HG03565 (cell line): Measurements from ENCODE around the gene HEATR5B.
"Not testable (repeated sequence)": the region's sequence is repeated elsewhere in the genome, so short reads cannot be mapped to it uniquely, and the experiment has no call there.

ENCODE experiments used
- ATAC-seq: cut with Tn5 transposase; IDR thresholded peaks from one replicate; pipeline ENCODE4 v1.9.1; 2021; ENCODE audit warnings: mild to moderate bottlenecking, moderate library complexity; ENCODE audit not compliant: unreplicated experiment

HEATR5B gene

DNA sequence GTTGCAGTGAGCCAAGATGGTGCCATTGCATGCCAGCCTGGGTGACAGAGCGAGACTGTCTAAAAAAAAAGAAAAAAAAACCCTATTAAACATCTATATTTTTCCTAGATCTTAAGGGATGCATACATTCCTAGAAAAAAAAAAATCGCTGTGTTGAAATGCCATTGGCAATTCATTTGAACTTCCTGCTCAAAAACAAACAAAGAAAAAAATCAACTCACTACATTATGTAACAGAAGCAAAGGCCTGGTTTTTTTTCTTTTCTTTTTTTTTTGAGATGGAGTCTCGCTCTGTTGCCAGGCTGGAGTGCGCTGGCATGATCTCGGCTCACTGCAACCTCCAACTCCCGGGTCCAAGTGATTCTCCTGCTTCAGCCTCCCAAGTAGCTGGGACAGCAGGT lies 96.2 kb downstream of the HEATR5B start:
- ATAC-seq = no peak

DNA sequence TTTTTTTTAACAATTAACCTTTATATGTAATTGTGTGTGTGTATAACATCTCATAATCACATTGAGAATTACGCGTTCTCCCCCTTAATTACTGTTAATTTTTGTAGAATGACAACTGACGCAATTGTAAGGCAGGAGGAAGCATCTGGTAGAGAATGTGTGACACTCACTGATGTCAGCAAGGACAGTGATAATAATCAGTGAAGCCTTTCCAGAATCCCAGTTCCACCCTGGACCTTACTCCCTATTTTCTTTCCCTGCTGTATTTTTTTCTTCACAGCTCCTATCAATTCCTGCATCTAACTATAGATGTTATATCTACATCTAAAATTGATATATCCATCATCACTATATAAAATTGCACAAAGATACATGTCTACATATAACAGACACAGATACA lies 101.7 kb downstream of the HEATR5B start:
- no peak for ATAC-seq

DNA sequence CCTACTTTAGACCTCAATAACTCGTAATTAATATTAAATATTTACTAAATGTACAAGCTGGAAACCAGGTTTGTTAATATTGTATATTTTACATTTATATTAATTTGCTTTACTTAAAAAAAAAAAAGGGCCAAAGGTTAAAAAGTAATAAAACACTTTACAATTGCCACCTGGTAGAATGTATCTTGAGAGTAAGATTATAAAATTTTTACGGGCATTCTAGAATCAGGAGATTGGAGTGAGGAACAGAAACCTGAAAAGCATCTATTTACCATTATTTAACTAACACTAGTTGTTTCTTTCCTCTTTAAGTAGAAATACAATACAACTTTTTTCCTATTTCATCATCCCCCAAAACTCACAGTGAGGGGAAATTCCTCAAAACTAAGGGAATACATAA lies 102.3 kb downstream of the HEATR5B start:
- no peak for ATAC-seq

DNA sequence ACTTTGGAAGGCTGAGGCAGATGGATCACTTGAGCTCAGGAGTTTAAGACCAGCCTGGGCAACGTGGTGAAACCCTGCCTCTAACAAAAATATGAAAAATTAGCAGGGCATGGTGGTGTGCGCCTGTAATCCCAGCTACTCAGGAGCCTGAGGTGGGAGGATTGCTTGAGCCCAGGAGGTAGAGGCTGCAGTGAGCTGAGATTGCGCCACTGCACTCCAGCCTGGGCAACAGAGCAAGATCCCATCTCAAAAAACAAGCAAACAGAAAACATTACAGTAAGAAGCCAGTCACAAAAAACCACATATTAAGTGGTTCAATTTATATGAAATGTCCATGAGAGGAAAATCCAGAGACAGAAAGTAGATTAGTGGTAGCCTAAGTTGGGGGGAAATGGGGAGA lies 105.2 kb downstream of the HEATR5B start:
- not testable (repeated sequence) for ATAC-seq

DNA sequence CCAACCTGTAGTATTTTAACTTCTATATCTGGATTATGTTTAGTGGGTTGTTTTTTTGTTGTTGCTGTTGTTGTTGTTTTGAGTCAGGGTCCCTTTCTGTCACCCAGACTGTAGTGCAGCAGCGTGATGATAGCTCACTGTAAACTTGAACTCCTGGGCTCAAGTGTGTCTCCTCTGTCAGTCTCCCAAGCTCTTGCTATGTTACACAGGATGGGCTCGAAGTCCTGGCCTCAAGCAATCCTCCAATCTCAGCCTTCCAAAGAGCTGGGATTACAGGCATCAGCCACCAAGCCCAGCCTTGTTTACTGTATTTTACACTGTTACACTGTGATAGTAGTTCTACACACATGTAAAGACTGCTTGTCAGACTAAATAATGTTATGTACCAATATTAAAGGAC lies 108.1 kb downstream of the HEATR5B start:
- no peak for ATAC-seq

DNA sequence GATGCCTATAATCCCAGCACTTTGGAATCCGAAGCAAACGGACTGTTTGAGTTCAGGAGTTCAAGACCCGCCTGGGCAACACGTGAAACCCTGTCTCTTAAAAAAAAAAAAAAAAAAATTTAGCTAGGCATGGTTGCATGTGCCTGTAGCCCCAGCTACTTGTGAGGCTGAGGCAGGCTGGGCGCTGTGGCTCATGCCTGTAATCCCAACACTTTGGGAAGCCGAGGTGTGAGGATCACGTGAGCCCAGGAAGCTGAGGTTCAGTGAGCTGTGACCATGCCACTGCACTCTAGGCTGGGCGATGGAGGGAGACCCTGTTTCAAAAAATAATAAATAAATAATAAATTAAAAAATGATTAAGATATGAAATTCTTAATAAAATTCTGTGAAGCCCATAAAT lies 108.9 kb downstream of the HEATR5B start:
- ATAC-seq = no peak

DNA sequence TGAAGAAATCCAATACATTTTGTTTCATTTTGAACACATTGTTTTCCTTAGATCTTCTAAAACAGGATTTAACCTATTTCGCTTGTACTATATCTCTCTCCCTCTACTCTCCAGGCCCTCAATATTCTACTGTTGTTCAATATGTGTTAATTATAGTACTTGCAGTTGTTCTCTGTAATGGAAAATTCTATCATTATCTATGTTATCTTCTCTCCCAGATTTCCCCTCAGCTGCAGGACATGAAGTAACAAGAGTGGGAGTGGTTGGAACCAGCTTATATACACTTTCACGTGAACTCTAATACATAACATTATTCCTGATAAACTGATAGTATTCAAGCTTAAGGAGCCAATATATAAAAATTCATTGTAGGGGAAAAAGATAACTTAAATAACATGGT lies 110.9 kb downstream of the HEATR5B start:
- ATAC-seq = no peak

DNA sequence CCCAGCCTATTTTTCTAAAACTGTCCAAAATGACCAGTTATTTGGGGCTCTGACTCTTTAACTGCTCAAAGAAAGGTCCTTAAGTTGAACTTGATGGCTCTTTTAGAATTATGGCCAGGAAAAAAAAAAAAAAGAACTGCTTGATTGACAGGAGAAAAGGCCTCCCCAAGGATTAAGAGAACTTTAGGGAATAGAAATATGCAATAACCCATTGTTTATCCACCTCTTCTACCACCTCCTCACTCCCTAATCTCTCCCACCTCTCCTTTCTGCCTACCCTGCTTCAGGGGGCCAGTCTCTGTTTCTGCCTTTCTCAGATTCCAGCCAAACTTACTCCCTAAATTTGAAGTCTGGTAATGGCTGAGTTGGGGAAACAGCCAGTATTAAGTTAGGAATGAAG lies 112.2 kb downstream of the HEATR5B start:
- ATAC-seq = no peak

DNA sequence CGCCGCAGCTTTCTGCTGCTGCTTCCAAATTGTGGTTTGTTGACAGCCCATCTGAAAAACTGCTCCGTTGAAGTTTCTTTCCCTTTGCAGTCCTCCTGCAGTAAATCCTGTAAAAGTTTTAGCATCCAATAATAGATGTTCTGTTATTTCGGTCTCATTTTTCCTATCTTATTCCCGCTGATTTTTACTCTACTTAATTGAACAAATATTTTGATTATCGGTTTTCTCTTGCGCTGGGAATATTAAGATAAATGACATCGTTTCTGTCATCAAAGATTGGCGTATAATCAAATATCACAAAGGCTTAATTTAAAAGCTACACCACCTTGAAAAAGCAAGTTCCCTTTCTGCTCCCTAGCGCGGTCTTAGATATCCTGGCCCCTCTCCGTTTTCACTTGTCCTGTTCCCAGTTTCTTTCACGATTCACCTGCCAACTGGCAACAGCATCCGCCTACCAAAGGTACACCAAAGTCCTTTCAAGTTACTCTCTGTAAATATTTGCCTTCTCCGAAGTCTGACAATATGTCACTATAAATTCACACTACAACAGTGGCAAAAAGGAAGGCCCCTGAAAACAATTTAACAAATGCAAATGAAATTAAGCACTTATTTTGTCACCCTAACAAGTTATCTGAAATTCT lies 116.8 kb downstream of the HEATR5B start:
- no peak for ATAC-seq

DNA sequence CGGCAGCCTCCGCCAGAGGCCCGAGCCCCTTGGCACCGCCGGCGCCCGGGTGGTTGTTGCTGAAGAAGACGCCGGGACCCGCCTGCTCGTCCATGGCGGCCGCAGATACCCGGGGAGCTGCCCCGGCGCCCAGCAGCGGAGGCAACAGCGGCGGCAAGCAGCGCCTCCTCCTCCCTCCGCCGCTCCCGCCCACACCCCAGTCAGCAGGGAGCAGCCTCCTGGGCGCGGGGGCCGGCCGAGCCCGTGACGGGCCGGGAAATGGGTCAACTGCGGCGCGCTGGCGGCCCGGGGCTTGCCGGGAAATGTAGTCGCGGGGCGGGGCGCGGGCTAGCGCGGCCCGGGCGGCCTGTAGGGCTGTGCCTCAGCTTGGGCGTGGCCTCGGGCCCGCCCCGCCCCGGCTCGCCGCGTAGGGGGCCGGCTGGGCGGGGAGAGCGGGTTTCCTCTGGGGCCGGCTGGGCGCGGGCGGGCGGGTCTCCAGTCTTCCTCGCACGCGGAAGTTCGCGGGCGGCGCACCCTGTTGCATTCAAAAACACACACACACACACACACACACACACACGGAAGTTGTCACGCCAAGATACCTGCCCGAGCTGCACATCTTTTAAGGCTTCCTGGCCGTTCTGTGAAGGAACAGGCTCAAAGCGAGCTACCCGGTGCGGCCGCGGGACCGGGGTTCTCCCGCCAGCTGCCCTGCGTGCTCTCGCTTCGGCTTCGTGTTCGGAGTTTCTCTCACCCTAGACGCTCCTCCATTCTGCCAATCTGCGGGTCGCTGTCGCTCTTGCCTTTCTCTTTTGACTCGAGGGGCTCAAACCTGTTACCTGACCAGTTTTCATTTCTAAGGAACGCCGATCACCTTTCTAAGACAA lies 117.6 kb downstream of the HEATR5B start, which contains the start of gene STRN:
STRN (minus strand) TSS at position 167 of the 866 bp plus-strand sequence; CDS start at position 94, 73 bp downstream.
- ATAC-seq = peak; percentile 93

DNA sequence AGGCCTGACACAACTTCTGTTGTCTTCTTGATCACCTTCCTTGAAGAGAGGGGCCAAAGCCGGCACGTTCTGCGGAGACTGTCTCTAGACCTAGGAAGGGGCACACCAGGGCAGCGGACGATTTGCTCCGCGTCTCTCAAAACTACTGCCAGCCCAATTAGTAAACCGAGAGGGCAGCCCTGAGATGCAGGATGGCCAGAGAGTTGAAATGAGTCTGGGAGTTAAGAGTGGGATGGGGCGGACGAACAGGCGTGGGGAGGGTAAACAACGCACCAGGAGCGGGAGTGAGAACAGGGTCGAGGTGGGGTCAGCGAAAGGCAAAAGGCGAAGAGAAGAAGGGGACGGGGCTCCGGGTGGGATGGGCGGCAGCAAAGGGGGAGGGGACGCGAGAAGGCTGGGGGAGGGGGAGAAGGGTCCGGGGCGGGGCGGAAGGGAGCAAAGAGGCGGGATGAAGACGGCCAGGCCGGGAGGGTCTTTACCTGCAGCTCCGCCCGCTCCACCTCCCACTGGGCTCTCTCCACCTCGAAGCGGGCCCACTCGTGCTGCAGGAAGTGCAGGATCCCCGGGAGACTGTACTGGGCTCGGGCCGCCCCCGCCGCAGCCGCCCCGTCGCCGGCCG lies 118.3 kb downstream of the HEATR5B start:
- peak; percentile 22 for ATAC-seq

DNA sequence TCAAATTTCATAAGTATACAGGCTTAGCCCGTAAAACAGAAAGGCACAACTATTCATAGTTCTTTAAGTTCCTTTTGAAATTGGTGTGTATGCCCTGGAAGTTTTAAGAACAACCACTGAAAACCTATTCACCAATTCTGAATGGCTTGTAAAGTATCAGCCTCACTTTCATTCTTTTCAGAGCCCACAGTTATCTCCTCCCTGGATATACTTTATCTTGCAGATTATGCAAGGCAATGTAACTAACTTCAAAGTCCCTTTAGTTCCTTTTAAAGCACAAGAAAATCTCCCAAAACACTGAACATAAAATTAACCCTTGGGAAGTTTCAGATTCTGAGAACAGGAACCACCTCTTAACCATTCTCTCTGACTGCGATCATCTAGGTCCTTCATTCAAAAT lies 119.0 kb downstream of the HEATR5B start:
- no peak for ATAC-seq

DNA sequence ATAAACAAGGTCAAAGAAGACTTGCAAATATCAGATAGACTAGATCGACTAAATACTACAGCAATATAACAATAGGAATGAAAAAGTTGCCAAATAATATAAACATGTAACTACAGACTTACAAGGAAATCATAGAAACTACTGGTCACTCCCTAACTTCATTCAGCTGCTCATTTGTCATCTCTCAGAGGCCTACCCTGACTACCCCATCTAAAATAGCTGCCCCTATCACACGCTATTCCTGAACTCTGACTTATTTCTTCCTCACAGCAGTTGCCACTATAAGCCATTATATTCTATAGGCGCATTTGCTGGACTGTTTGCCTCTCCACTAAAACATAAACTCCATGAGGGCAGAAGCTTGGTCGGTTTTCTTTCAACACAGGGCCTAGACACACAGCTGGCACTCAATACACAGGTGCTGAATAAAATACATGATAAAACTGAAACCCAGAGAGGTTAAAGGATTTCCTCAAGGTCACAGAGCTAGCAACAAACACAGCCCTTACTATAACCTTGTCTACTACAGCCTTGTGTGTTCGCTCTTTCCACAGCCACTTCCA lies 119.6 kb downstream of the HEATR5B start:
- ATAC-seq = no peak

DNA sequence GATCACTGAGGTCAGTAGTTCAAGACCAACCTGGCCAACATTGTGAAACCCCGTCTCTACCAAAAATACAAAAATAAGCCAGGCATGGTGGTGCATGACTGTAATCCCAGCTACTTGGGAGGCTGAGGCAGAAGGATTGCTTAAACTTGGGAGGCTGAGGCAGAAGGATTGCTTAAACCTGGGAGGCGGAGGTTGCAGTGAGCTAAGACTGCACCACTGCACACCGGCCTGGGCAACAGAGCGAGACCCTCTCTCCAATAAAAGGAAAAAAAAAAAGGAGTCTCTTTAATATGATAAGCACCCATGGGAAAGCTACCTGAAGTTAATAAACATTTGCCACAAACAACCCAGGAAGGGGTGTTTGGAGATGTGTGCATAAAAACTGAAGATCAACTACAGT lies 120.4 kb downstream of the HEATR5B start:
- ATAC-seq = no peak

DNA sequence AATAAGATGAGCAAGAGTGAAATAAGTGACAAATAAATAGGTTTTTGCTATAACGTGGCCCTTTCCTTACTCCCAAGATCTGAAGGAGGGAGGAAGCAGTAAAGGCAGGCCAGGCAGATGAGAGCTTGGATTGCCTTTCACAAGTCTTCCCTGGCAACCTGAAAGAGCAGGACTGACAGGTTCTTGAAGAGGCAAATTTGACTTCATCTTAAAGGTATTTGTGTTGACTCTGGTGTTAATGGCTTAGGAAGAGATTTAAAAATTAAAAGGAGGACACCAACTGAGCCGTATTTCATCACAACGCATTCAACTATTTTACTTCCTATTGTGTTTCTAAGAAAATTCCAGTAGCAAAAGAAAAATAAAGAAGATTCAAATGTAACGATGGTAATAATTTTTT lies 121.1 kb downstream of the HEATR5B start:
- no peak for ATAC-seq

DNA sequence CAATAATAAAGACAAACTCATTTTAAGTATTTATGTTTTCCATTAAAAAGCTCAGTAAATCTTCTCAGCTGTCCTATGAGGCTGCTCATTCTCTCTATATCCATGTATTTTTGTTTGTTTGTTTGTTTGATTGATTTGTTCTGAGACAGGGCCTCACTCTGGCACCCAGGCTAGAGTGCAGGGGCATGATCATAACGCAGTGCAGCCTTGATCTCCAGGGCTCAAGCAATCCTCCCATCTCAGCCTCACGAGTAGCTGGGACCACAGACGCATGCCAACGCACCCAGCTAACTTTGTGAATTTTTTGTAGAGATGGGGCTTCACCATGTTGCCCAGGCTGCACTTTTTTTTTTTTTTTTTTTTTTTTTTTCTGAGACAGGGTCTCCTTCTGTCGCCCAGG lies 123.4 kb downstream of the HEATR5B start:
- no peak for ATAC-seq

DNA sequence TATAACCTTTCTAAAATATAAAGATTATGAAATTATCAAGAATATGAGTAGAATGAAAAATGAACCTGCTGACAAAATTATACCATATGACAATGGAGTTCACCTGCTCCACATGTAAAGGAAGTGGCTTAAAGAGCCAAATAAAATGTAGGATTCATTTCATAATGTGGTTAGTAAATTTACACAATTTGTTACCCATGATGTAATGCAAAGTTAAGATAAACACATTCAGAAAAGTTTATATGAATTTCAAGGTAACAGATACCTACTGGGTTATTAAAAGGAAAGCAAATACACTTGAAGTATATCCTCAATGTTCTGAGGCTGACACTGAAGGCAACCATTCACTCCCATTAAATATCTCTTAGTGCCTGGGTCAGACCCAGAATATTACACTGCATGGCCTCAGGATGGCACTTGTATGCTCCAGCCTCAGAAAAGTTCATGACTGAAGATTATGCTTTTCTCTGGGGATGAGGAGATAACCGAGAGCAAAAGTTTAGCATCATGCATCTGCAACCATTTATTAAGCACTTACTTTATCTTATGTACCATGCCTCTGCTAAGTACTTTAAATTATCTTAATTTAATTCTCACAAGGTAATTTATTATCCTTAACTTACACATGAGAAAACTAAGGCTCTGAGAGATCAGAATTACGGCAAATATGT lies 124.0 kb downstream of the HEATR5B start:
- no peak for ATAC-seq

DNA sequence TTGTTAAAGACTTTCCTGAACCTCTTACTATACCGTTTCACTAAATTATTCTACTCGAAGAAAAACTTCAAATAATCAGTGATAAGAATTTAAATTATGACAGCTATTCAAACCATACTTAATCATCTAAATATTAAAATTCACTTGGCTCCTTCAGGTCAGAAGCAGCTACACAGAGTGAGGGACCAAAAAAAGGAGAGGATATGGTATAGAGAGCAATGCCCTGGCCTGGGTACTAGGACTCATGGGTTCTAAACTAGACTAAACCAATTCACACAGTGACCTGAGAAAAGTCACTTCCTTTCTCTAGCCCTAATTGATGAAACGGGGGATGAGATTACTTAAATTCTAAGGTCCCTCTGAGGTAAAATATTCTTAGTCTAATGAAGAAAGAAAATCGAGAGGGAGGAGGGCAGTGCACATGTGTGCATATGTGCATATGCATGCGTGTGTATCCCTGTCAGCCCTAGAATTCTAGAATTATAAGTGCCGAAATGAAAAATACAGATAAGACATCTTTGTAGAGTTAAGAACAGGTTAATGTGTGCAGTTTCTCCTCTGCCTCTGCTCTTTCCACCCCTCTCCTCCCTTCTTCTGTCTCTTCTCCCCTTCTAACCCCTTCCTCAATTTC lies 129.1 kb downstream of the HEATR5B start:
- no peak for ATAC-seq

DNA sequence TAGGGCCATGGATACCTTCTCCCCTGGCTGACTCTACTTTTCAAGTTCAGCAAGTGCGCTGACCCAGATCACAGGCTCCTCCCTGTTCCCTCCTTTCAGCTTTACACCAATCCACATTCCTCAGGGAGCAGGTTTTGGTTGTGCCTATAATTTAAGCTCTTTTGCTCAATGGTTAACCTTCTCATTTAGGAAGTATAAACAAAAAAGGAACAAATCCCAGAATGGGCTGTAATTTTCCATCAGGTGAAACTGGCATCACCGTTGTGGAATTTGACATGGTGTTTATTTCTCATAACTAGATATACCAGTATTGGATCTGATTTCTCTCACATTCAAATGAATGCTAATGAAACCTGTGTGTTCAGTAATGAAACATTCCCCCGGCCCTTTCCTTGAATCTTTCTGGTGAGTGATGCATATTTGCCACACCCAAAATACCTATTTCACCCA lies 131.4 kb downstream of the HEATR5B start:
- ATAC-seq = no peak

DNA sequence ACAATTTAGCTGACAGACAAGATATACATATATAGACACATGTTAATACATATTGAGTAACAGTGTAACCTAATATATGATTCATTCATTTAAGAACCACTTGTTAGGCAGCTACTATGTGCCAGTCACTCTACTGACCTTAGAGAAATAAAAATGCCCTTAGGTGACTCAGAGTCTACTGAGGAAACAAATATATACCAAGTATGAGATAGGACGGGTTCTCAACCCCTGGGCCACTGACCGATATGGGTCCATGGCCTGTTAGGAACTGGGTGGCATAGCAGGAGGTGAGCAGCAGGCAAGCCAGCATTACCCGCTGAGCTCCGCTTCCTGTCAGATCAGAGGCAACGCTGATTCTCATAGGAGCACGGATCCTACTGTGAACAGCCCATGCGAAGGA lies 132.6 kb downstream of the HEATR5B start:
- no peak for ATAC-seq
